AG04450 (cell line): ENCODE results near the gene LRP1B. TPM values are rescaled to one million over a fixed set of nuclear protein-coding genes. Genes with fewer than 3 reads are reported as not detected.

Experiments used
- CTCF ChIA-PET: fragments of 300-600, 350-600 bp; formaldehyde crosslinking; extraction: SDS; loops from one replicate; lab custom pipeline; 2022; ENCODE audit warnings: antibody characterized with exemption, inconsistent platforms; lab: Charles Lee
- POLR2A ChIA-PET: fragments of 350-600 bp; formaldehyde crosslinking; extraction: SDS; loops from one replicate; lab custom pipeline; 2021; ENCODE audit warnings: antibody characterized with exemption, inconsistent platforms; lab: Yijun Ruan, JAX
- DNase-seq: peaks from one replicate; pipeline ENCODE4 v3.0.0-alpha.2; 2011; ENCODE audit warnings: low read depth, low spot score
- H3K27ac ChIP-seq: one replicate; pipeline ENCODE4 v1.5.1; 2012; ENCODE audit warnings: low read depth, low read length, control low read depth
- H3K27me3 ChIP-seq: one replicate; pipeline ENCODE4 v1.6.0; 2012; ENCODE audit warnings: low read length; ENCODE audit not compliant: control insufficient read depth, insufficient read depth
- H3K4me3 ChIP-seq: 2 replicates; pipeline ENCODE4 v1.5.1; 2011; ENCODE audit warnings: mild to moderate bottlenecking, low read depth, low read length, control low read depth
- H3K9me3 ChIP-seq: 2 replicates; pipeline ENCODE4 v1.5.1; 2012; ENCODE audit warnings: low read length; ENCODE audit not compliant: control insufficient read depth, insufficient read depth
- CTCF ChIP-seq: IDR thresholded peaks from 2 replicates; pipeline ENCODE4 v1.5.1; 2011; ENCODE audit warnings: low read depth, low read length, control low read depth, inconsistent platforms
- polyA plus RNA-seq: library from polyadenylated mRNA; depleted of rRNA; stranded (reverse); fragments of >200 nt; gene quantifications from 2 replicates; pipeline ENCODE4 v1.2.3, GENCODE V29; 2011

Gene LRP1B
- polyA plus RNA-seq, 1 experiment: 0.15 TPM

GRCh38 chr2:141439524-141439923 is 691.3 kb downstream of the LRP1B start:
- H3K9me3 ChIP-seq: no peaks in the 10 kb centered on the region
- TF ChIP-seq CTCF: no peak
- no peak overlapping the region for H3K4me3 ChIP-seq
- POLR2A ChIA-PET: no interaction called here
- H3K27me3 ChIP-seq: no peaks in the 10 kb centered on the region
- no peak overlapping the region for H3K27ac ChIP-seq
- no peak for DNase-seq
- CTCF ChIA-PET: no interaction called here

- ChIA-PET CTCF (no interaction called here), POLR2A (no interaction called here)
- no peak overlapping the region for H3K4me3 ChIP-seq
- H3K9me3 ChIP-seq: no peaks in the 10 kb centered on the region
- H3K27me3 ChIP-seq: no peaks in the 10 kb centered on the region
- no peak overlapping the region for H3K27ac ChIP-seq
- no peak for DNase-seq
- no peak for TF ChIP-seq CTCF
These were observed 692.3 kb downstream of the LRP1B start for GRCh38 chr2:141438536-141438935.

GRCh38 chr2:141437521-141437920 is 693.3 kb downstream of the LRP1B start:
- Histone ChIP-seq H3K4me3 (no peak overlapping the region), H3K9me3 (no peaks in the 10 kb centered on the region), H3K27me3 (no peaks in the 10 kb centered on the region), H3K27ac (no peak overlapping the region)
- DNase-seq: no peak
- ChIA-PET POLR2A (no interaction called here), CTCF (no interaction called here)
- no peak for TF ChIP-seq CTCF

- no peaks in the 10 kb centered on the region for H3K27me3 ChIP-seq
These were observed 707.7 kb downstream of the LRP1B start for GRCh38 chr2:141423124-141423523.

GRCh38 chr2:141417246-141417797 is 713.5 kb downstream of the LRP1B start:
- Histone ChIP-seq H3K4me3 (no peak overlapping the region), H3K27ac (no peak overlapping the region), H3K9me3 (no peaks in the 10 kb centered on the region), H3K27me3 (no peaks in the 10 kb centered on the region)
- DNase-seq: no peak
- POLR2A ChIA-PET: no interaction called here
- TF ChIP-seq CTCF: no peak
- CTCF ChIA-PET: no interaction called here

More at GRCh38 chr2:141423124-141423523, 707.7 kb downstream of the LRP1B start:
- ChIA-PET CTCF (interaction anchor here (0.6 kb wide), 1 partner anchor 1837 kb away, joined by 4 read pairs; no protein-coding TSS in a partner anchor), POLR2A (no interaction called here)
- Histone ChIP-seq H3K9me3 (no peaks in the 10 kb centered on the region), H3K27ac (no peak overlapping the region), H3K4me3 (no peak overlapping the region)
- TF ChIP-seq CTCF: no peak
- DNase-seq: no peak
